ENCODE measurements around the gene PRKCH. TPM values are rescaled to one million over a fixed set of nuclear protein-coding genes. Genes with fewer than 3 reads are reported as not detected.

PRKCH gene
- total RNA-seq, 1 experiment from 2014 or later = 2.7 TPM

DNA sequence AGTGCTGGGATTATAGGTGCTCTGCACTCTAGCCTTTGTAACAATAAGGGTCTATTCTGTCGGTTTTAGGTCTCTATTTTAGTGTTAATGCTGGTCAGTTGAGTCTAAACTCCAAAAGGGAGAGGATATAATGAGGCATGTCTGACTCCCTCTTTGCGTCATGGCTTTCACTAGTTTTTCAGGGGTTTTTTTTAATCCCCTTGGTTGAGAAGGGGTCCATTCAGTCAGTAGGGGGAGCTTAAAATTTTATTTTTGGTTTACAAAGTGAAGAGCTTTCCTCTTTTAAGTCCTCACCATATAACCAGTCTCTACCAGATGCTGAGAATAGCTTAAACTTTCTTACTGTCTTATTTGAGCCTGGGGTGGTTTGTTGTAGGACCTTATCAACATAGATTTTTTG is 106.9 kb downstream of the PRKCH start:
- Histone ChIP-seq H3K4me3 (ENCODE audit: low read depth in 2 of 2, low read length in 2 of 2) (no peak overlapping the region), H3K4me1 (ENCODE audit: control insufficient read depth, insufficient read depth, low read length) (no peaks in the 10 kb centered on the region), H3K36me3 (ENCODE audit: control insufficient read depth, insufficient read depth, low read length) (no peaks in the 10 kb centered on the region), H3K9me3 (ENCODE audit: control insufficient read depth, insufficient read depth, low read depth, low read length) (no peaks in the 10 kb centered on the region), H3K27ac (ENCODE audit: low read length) (no peak overlapping the region), H3K27me3 (ENCODE audit: control insufficient read depth, insufficient read depth, low read length) (no peaks in the 10 kb centered on the region)
- DNase-seq (ENCODE audit: low read depth, low spot score) = no peak
- in situ Hi-C loops (cut with HindIII; ENCODE audit: low pct_unique_long_range_greater_than_20kb, low sequenced_read_pairs) = no loop called here
- no TSS peak for BruUV-seq (replicated peaks)
- no peak for ATAC-seq
- TF ChIP-seq POLR2AphosphoS5 (IDR thresholded peaks at IDR 0.05; ENCODE audit: low read depth, low read length) (no peak), TCF7L2 (IDR thresholded peaks at IDR 0.05; ENCODE audit: low read depth, low read length) (no peak), SIN3A (IDR thresholded peaks at IDR 0.05; ENCODE audit: borderline replicate concordance, insufficient read depth, low read depth, low read length) (no peak)
- TF ChIP-seq, protein P1, sequence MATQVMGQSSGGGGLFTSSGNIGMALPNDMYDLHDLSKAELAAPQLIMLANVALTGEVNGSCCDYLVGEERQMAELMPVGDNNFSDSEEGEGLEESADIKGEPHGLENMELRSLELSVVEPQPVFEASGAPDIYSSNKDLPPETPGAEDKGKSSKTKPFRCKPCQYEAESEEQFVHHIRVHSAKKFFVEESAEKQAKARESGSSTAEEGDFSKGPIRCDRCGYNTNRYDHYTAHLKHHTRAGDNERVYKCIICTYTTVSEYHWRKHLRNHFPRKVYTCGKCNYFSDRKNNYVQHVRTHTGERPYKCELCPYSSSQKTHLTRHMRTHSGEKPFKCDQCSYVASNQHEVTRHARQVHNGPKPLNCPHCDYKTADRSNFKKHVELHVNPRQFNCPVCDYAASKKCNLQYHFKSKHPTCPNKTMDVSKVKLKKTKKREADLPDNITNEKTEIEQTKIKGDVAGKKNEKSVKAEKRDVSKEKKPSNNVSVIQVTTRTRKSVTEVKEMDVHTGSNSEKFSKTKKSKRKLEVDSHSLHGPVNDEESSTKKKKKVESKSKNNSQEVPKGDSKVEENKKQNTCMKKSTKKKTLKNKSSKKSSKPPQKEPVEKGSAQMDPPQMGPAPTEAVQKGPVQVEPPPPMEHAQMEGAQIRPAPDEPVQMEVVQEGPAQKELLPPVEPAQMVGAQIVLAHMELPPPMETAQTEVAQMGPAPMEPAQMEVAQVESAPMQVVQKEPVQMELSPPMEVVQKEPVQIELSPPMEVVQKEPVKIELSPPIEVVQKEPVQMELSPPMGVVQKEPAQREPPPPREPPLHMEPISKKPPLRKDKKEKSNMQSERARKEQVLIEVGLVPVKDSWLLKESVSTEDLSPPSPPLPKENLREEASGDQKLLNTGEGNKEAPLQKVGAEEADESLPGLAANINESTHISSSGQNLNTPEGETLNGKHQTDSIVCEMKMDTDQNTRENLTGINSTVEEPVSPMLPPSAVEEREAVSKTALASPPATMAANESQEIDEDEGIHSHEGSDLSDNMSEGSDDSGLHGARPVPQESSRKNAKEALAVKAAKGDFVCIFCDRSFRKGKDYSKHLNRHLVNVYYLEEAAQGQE (IDR thresholded peaks at IDR 0.05; ENCODE audit: insufficient read depth in 1 of 2, low read depth in 2 of 2, low read length in 1 of 2) = no peak
- TF ChIP-seq, protein P2, sequence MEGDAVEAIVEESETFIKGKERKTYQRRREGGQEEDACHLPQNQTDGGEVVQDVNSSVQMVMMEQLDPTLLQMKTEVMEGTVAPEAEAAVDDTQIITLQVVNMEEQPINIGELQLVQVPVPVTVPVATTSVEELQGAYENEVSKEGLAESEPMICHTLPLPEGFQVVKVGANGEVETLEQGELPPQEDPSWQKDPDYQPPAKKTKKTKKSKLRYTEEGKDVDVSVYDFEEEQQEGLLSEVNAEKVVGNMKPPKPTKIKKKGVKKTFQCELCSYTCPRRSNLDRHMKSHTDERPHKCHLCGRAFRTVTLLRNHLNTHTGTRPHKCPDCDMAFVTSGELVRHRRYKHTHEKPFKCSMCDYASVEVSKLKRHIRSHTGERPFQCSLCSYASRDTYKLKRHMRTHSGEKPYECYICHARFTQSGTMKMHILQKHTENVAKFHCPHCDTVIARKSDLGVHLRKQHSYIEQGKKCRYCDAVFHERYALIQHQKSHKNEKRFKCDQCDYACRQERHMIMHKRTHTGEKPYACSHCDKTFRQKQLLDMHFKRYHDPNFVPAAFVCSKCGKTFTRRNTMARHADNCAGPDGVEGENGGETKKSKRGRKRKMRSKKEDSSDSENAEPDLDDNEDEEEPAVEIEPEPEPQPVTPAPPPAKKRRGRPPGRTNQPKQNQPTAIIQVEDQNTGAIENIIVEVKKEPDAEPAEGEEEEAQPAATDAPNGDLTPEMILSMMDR (IDR thresholded peaks at IDR 0.05) = no peak
- POLR2A ChIA-PET = no interaction called here
- CTCF ChIA-PET = no interaction called here
- intact Hi-C loops (cut with micrococcal nuclease; ENCODE audit: unreplicated experiment) = no loop called here

DNA sequence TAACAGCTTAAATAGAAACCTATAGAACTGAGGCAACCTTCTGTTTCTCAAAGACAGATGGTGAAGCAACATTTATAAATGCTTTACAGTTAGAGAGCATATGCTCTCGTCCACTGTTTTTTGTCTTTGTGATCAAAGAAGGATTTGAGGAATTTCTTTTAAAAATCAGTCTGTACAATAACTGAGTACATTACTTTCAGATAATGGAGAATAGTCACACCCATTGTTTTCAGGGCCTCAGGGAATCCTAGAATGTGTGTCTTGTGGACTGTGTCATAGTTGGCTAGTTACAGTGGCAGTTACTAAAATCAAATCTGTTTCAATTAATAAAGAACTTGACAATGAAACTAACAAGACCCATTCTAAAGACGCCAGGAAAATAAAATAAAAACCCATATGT is 107.9 kb downstream of the PRKCH start:
- H3K4me1 ChIP-seq (ENCODE audit: control insufficient read depth, insufficient read depth, low read length) = no peaks in the 10 kb centered on the region
- H3K27me3 ChIP-seq (ENCODE audit: control insufficient read depth, insufficient read depth, low read length) = no peaks in the 10 kb centered on the region
- ATAC-seq = no peak
- ChIA-PET CTCF (no interaction called here), POLR2A (no interaction called here)
- BruUV-seq (replicated peaks) = no TSS peak
- no peak for DNase-seq (ENCODE audit: low read depth, low spot score)
- TF ChIP-seq POLR2AphosphoS5 (IDR thresholded peaks at IDR 0.05; ENCODE audit: low read depth, low read length) = no peak
- TF ChIP-seq, protein P2 (IDR thresholded peaks at IDR 0.05) = no peak
- TF ChIP-seq, protein P1 (IDR thresholded peaks at IDR 0.05; ENCODE audit: insufficient read depth in 1 of 2, low read depth in 2 of 2, low read length in 1 of 2) = no peak
- TF ChIP-seq TCF7L2 (IDR thresholded peaks at IDR 0.05; ENCODE audit: low read depth, low read length) = no peak
- no peak for TF ChIP-seq SIN3A (IDR thresholded peaks at IDR 0.05; ENCODE audit: borderline replicate concordance, insufficient read depth, low read depth, low read length)
- H3K9me3 ChIP-seq (ENCODE audit: control insufficient read depth, insufficient read depth, low read depth, low read length) = no peaks in the 10 kb centered on the region
- intact Hi-C loops (cut with micrococcal nuclease; ENCODE audit: unreplicated experiment) = no loop called here
- H3K4me3 ChIP-seq (ENCODE audit: low read depth in 2 of 2, low read length in 2 of 2) = no peak overlapping the region
- in situ Hi-C loops (cut with HindIII; ENCODE audit: low pct_unique_long_range_greater_than_20kb, low sequenced_read_pairs) = no loop called here
- H3K36me3 ChIP-seq (ENCODE audit: control insufficient read depth, insufficient read depth, low read length) = no peaks in the 10 kb centered on the region
- no peak overlapping the region for H3K27ac ChIP-seq (ENCODE audit: low read length)

Measured in Panc1 (cell line).